B cell (primary cell): ENCODE measurements around the gene CCDC30.

Source experiments
- CTCF ChIP-seq: fragments of 200-600 bp; IDR thresholded peaks from one replicate; pipeline ENCODE4 v1.8.0; 2022; ENCODE audit warnings: antibody characterized with exemption, mild to moderate bottlenecking
- EZH2 ChIP-seq: IDR thresholded peaks from 2 replicates; pipeline ENCODE4 v1.6.1; 2012; ENCODE audit warnings: borderline replicate concordance, low read depth, mild to moderate bottlenecking, moderate library complexity, low read length; ENCODE audit not compliant: insufficient read depth, poor library complexity, severe bottlenecking

- TF ChIP-seq EZH2 (no peak), CTCF (no peak)
Observed at GRCh38 chr1:42531043-42531442, 68.0 kb downstream of the CCDC30 start.
